DOHH2 (cell line): ENCODE results near the gene AATF.

Experiments
- EZH2phosphoT487 ChIP-seq: fragments of 200-600 bp; sonication (generic); IDR thresholded peaks from 2 replicates; pipeline ENCODE4 v1.6.1; 2017; ENCODE audit warnings: borderline replicate concordance, mild to moderate bottlenecking, antibody characterized with exemption, low read length, moderate library complexity, mixed read lengths
- TF ChIP-seq, protein P1 (sequence below): fragments of 200-600 bp; sonication (generic); IDR thresholded peaks from one replicate; pipeline ENCODE4 v1.5.1; 2014; ENCODE audit warnings: antibody characterized with exemption, mild to moderate bottlenecking, low read depth, low read length; ENCODE audit not compliant: poor library complexity, severe bottlenecking

GRCh38 chr17:36913132-36913531, 35.6 kb upstream of the AATF start:
- TF ChIP-seq, protein P1, sequence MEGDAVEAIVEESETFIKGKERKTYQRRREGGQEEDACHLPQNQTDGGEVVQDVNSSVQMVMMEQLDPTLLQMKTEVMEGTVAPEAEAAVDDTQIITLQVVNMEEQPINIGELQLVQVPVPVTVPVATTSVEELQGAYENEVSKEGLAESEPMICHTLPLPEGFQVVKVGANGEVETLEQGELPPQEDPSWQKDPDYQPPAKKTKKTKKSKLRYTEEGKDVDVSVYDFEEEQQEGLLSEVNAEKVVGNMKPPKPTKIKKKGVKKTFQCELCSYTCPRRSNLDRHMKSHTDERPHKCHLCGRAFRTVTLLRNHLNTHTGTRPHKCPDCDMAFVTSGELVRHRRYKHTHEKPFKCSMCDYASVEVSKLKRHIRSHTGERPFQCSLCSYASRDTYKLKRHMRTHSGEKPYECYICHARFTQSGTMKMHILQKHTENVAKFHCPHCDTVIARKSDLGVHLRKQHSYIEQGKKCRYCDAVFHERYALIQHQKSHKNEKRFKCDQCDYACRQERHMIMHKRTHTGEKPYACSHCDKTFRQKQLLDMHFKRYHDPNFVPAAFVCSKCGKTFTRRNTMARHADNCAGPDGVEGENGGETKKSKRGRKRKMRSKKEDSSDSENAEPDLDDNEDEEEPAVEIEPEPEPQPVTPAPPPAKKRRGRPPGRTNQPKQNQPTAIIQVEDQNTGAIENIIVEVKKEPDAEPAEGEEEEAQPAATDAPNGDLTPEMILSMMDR = no peak
- TF ChIP-seq EZH2phosphoT487 = no peak
